Activated gamma-delta T cell (primary cell): ENCODE measurements around the gene SSBP4.

Experiments
- DNase-seq: peaks from one replicate; lab custom pipeline; 2025; lab: John Stamatoyannopoulos, UW

Gene SSBP4

DNA sequence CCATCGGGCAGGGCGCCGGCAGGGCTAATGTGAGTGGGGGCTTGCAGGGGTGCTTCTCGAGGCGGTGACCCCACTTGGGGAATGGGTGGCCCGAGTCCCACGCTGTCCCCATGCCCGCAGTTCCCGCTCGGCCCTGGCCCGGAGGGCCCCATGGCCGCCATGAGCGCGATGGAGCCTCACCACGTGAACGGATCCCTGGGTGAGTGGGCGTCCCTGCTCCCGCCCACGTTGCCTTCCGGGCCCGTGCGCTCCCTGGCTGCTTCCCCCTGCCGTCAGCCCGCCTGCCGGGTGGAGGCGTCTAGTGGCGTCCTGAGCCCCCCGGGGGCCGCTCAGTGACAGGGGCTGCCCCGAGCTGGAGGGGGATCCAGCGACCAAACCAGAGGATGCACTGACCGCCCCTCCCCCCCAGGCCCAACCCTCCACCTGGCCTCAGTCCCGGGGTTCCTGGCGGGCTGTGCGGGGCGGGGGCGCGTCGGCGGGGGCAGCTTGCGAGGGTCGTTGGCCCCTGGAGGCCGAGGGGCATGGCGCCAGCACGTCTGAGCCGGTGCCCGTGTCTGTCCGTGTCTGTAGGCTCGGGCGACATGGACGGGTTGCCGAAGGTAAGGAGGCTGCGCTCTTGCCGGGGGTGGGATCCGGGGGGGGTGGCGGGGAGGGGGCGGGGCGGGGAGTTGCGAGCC lies 14.0 kb downstream of the SSBP4 start:
- DNase-seq, result no peak

DNA sequence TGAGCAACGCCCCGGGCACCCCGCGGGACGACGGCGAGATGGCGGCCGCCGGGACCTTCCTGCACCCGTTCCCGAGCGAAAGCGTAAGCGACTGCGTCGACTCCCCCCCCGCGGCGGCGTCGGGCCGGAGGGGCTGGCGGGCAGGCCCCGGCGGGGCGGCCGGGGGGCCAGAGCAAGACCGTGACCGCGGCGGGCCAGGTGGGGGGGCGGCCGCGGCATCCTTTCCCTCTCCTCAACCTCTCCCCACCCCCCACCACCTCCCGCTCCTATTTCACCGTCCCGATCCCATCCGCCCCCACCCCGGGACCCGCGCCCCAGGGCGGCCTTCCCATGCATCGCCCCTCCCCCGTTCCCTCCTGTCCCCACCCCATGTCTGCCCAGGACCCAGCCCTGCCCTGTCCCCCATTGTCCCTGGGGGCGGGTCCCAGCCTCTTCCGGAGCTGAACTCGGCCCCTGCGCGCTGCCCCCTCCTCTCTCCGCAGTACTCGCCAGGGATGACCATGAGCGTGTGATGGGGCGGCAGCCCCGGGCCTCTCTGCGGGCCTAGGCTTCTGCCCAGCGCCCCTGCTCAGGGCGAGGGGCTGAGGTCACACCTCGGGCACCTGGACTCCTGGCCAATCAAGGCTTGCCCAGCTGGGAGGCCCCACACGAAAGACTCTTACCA lies 14.7 kb downstream of the SSBP4 start:
- no peak for DNase-seq

DNA sequence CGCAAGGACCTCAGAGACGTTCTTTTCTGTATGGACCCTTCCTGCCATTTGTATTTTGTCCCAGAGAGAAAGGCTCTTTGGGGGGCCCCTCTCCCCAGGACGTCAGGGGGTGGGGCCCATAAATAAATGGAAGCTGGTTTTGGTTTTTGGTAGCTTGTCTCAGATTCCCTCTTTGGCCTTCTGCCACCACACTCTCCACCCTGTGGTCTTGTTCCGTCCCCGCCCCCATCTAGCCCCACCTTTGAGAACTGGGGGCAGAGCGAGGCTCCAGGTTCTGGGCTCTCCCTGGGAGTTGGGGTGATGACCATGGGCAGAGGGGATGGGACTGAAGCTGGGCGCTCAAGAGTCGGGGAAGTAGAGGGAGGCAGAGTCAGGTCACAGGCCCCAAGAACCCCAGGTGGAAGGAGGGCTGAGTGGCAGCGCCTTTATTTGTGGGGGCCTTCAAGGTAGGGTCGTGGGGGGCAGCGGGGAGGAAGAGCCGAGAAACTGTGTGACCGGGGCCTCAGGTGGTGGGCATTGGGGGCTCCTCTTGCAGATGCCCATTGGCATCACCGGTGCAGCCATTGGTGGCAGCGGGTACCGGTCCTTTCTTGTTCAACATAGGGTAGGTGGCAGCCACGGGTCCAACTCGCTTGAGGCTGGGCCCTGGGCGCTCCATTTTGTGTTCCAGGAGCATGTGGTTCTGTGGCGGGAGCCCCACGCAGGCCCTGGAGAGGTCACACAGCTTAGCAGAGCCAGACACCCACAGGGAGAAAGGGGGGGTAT lies 15.4 kb downstream of the SSBP4 start:
- no peak for DNase-seq

DNA sequence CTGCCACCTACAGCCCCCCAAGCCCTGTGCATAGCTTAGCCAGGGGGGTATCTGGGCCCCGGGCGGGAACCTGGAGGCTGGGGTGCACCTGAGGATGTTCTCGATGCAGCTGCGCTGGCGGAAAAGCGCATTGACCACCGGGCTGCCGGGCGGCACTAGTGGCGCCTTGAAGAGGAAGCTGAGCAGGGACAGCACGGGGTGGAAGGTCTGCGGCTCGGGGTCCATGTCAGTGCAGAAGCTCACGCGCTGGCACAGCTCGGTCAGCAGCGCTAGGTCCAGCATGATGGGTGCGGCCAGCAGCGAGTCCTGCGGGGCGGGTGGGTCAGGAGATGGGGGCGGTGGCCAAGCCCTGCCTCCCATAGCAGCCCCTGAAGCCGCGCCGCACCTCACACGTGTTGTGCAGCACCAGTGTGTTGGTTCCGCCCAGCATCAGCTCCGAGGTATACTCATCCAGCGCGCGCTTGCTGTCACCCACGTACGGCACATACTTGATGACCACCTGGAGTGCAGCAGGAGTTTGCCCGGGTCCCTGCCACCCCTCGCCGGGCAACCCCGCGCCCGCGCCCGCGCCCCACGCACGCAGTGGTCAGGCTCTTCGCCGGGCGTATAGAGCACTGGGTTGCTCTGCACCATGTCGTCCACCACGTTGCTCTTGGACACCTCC lies 16.1 kb downstream of the SSBP4 start:
- no peak for DNase-seq

DNA sequence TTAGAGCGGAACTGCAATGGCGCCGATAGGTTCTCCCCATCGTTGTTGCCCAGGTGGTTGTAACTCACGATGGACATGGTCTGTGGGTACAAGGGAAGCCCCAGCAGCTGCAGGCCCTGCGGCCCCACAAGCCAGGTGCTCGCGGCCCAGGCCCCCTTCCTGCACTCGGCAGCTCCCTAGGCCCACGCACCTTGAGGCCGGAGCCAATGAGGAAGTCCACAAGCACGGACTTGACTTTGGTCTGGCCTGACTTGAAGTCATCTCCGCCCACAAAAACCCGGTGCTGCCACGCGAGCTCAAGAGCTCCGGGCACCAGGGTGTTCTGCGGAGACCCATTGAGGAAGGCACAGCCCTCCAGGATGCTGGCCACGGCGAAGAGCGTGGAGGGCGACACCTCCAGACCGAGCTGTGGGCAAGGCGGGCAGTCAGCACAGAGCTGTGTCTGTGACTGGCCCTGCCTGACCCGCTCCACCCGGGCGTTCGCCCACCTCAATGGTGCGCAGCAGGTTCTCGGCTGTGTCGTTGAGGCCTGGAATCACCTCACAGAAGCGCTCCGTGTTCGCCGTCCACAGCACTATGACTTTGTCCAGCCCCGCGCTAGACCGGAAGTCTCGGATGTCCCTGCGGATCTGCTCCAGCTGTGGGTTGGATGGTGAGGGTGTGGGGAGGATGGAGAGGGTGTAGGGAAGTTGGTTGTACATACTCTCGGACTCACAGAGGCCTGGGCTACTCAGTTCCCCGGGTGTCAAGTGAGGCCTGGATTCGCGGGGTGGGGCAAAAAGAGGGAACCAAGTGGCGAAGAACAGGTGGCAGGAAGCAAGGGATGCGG lies 16.9 kb downstream of the SSBP4 start:
- DNase-seq, result no peak

GRCh38 chr19:18436671-18437490 lies 17.7 kb downstream of the SSBP4 start:
- DNase-seq, result peak; percentile 55

GRCh38 chr19:18437491-18438330 lies 18.5 kb downstream of the SSBP4 start, which contains the start of gene ISYNA1:
Gene ISYNA1, minus strand, starts transcription at chr19:18438133. Its CDS starts 154 bp downstream, at chr19:18437979.
- peak; percentile 58 for DNase-seq

DNA sequence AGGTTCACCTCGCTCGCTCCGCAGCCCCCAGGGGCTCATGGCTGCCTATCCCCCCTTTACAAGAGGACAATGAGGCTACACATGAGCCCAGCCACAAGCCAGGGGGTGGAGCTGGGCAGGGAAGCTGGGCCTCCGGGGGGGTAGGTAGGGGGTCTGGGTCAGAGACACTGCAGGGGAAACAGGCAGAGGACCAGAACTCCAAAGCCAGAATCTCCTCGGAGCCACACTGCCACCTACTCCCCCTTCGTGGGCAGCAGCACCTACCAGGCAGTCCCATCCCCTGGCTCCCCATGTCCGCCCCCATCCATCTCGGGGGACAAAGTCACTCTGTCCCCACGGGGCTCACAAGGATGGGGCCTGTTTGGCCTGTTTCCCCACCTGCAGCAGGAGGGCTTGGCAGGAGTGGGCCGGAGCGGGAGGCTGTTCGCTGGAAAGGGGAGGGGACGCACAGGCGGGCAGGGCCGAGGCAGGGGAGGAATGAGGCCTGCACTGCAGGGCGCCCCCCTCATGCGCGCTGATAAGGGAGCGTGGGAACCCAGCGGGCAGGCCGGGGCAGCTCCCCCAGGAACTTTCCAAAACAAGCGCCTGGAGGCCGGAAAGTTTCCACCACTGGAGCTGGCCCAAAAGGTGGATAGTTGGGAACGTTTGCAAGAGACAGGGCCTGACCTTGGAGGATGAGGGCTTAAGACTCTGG lies 19.3 kb downstream of the SSBP4 start:
- DNase-seq, result no peak

GRCh38 chr19:18439025-18439909 lies 20.1 kb downstream of the SSBP4 start:
- no peak for DNase-seq

GRCh38 chr19:18439910-18440237 lies 20.7 kb downstream of the SSBP4 start:
- DNase-seq, result no peak

GRCh38 chr19:18440415-18440877 lies 21.2 kb downstream of the SSBP4 start:
- DNase-seq, result no peak

DNA sequence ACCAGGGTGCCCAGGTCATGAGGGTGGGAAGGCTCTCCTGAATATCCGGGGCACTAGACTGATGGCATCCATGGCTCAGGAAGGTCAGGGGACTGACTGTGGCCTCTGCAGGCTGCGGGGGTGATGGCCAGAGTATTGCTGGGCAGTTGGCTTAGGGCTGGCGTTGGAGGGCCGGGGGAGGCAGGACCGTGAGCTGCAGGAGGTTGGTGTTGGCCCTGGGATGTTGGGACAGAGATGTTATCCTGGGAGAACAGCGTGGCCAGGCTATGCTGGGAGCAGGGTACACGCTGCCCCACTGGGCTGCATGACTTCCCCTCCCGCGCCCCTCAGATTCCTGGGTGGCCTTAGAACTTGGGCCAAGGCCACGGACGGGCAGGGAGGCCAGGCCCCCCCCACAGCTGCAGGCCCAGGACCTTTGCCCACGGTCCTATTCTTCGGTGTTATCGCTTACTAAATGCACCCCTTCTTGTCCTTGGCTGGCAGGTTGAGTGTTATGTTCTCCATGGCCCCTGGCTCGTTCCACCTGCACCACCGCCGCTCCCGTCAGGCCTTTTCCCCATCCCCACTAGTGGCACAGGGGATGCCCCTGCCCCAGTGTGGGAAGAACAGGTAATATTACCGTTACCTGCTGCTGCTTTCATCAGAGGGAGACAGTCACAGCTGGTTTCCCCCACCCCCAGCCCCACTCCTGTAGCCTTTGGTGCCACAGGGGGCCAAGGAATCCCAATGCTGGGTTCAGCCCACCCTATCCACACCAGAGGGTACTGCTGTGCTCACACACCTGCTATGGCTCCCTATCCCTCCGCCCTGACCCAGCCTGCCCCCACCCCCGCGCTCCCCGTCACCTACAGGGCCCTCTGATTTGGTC lies 22.0 kb downstream of the SSBP4 start:
- no peak for DNase-seq

DNA sequence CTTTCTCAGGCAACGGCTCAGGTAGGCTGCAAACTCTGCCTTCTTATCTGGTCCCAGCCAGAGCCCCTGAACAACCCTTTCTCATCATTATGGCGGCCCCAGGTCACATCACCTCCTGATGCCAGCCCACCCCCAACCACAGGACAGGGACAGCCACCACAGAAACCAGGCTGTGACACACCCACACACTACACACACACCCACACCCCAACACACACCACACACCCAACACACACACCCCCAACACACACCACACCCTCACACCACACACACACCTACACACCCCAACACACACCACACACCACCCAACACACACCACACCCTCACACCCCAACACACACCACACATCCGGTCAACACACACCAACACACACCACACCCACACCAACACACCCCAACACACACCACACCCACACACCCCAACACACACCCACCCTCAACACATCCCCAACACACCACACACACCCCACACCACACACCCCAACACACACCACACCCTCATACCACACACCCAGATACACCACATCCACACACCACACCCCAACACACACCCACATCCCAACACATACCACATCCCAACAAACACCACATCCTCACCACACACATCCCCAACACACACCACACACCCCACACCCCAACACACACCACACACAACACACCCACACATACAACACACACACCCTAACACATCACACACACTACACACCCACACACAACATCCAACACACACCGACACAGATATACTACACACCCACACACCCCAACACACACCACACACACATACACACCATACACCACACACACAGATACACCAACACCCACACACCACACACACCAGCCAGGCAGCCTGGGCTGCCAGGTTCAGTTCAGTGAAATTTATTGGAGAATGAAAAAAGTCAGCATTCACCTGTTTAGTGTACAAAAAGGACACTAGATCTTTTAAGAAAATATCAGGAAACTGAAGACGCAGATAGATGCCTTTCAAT lies 22.9 kb downstream of the SSBP4 start:
- DNase-seq, result no peak

- no peak for DNase-seq
Observed at GRCh38 chr19:18442941-18443340, 23.7 kb downstream of the SSBP4 start.

DNA sequence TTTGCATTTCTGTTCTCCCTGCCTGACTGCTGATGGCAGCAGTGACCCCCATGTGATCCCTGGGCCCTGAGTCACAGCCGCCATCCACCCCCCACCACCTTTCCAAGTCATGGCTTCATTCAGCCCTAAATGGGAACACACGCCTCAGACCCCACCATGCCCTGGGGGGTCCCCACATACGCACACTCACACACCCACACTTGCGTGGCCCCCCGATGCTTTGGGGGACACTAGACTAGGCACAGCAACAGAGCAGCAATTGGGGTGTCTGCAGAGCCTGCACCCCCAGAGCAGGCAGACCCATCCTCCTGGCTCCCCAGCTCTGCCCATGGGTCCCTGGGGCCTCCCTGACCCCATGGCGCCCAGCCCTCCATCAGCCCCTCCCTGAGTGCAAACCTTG lies 24.2 kb downstream of the SSBP4 start:
- DNase-seq, result no peak

DNA sequence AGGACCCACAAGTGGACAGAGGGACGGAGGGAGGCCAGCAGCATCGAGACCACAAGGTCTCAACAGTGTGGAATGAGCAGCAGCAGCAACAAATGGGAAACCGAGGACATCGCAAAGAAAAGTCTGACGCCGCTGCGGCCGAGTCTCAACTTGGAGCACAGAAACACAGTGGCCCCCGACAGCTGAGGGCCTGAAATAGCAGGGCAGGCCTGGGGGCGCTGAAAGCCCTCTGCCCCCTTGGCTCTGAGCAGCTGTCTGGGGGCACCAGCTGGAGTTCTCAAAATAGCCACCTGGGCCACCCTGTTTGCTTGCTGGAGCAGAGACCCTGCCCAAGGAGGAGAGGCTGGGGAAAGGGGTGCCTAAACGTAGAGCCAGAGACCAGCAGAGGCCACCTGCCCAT lies 24.6 kb downstream of the SSBP4 start:
- no peak for DNase-seq
